ENCODE measurements around the gene SRPK3.

The SRPK3 gene

GRCh38 chrX:153824348-153824747 is 43.5 kb downstream of the SRPK3 start:
- no peak overlapping the region for H3K27ac ChIP-seq (ENCODE audit: insufficient read depth, low read depth, low read length, poor library complexity, severe bottlenecking)
- 89 to 90% methylated on average over 10 of the region's 10 CpGs for WGBS, 2 experiments
- H3K4me3 ChIP-seq (ENCODE audit: insufficient read depth, low read depth, low read length): no peak overlapping the region
- peaks cover 20% of the 10 kb centered on the region for H3K27me3 ChIP-seq (ENCODE audit: control insufficient read depth, insufficient read depth, low read length, poor library complexity, severe bottlenecking)
- H3K9me3 ChIP-seq (ENCODE audit: control insufficient read depth, low read length): no peaks in the 10 kb centered on the region
- peaks cover 9% of the 10 kb centered on the region for H3K4me1 ChIP-seq (ENCODE audit: control insufficient read depth, insufficient read depth, low read length)
- H3K36me3 ChIP-seq (ENCODE audit: control insufficient read depth, insufficient read depth, low read length): no peaks in the 10 kb centered on the region

DNA sequence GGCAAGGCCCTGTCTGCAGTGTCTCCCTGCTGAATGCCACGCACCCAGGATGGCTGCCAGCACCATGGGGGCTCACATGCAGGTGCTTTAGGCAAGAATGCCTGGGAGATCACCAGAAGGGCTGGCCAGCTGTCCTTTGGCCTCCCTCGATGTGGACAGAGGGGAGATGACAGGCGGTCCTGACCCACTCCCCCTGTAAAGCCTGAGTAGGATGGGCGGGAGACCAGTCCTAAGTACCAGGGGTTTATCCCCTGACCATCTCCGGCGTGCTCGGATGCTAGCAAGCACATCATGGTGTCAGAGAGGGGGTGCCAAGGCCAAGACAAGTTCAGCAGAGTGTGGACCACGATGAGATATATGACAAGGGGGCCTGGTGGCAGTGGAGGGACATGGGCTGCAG is 44.2 kb downstream of the SRPK3 start:
- Histone ChIP-seq H3K4me1 (ENCODE audit: control insufficient read depth, insufficient read depth, low read length) (peaks cover 3% of the 10 kb centered on the region), H3K27me3 (ENCODE audit: control insufficient read depth, insufficient read depth, low read length, poor library complexity, severe bottlenecking) (peaks cover 27% of the 10 kb centered on the region), H3K27ac (ENCODE audit: insufficient read depth, low read depth, low read length, poor library complexity, severe bottlenecking) (no peak overlapping the region), H3K36me3 (ENCODE audit: control insufficient read depth, insufficient read depth, low read length) (no peaks in the 10 kb centered on the region), H3K9me3 (ENCODE audit: control insufficient read depth, low read length) (no peaks in the 10 kb centered on the region), H3K4me3 (ENCODE audit: insufficient read depth, low read depth, low read length) (no peak overlapping the region)
- 84 to 88% methylated on average over 8 of the region's 8 CpGs for WGBS, 2 experiments

DNA sequence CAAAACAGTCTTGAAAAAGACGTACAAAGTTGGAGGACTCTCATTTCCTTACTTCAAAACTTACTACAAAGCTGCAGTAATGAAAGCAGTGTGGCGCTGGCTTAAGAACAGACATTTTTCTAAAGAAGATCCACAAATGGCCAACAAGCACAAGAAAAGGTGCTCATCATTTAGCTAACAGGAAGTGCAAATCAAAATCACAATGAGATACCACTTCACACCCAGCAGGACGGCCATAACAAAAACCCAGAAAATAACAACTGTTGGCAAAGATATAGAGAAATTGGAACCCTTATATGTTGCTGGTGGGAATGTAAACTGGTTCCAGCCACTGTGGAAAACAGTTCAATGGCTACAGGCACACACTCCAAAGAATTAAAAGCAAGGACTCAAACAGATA is 46.2 kb downstream of the SRPK3 start:
- Histone ChIP-seq H3K27me3 (ENCODE audit: control insufficient read depth, insufficient read depth, low read length, poor library complexity, severe bottlenecking) (peaks cover 40% of the 10 kb centered on the region), H3K27ac (ENCODE audit: insufficient read depth, low read depth, low read length, poor library complexity, severe bottlenecking) (no peak overlapping the region), H3K4me3 (ENCODE audit: insufficient read depth, low read depth, low read length) (no peak overlapping the region), H3K36me3 (ENCODE audit: control insufficient read depth, insufficient read depth, low read length) (no peaks in the 10 kb centered on the region), H3K9me3 (ENCODE audit: control insufficient read depth, low read length) (no peaks in the 10 kb centered on the region), H3K4me1 (ENCODE audit: control insufficient read depth, insufficient read depth, low read length) (peaks cover 3% of the 10 kb centered on the region)
- whole genome bisulfite sequencing, 2 experiments: 60 to 72% methylated on average over 2 of the region's 3 CpGs

DNA sequence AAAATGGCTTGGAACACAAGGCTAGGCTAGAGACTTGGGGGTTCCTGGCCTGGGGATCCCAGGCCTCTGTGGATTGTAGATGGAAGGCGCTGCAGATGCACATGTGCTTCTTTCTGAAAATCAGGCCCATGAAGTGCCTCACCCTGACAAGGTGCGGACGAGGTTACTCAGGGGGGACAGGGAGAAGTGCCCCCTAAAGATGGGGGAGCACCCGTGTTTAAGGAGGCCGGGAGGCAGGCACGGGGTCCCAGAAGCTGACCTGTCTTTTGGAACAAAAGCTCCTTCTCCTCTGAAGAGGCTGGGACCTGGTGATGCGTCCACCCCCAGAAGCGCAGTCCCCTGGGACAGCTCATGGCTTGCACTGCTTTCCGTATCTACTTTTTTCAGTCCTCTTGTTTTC is 47.1 kb downstream of the SRPK3 start:
- Histone ChIP-seq H3K9me3 (ENCODE audit: control insufficient read depth, low read length) (no peaks in the 10 kb centered on the region), H3K4me3 (ENCODE audit: insufficient read depth, low read depth, low read length) (no peak overlapping the region), H3K27me3 (ENCODE audit: control insufficient read depth, insufficient read depth, low read length, poor library complexity, severe bottlenecking) (peaks cover 41% of the 10 kb centered on the region), H3K27ac (ENCODE audit: insufficient read depth, low read depth, low read length, poor library complexity, severe bottlenecking) (no peak overlapping the region), H3K4me1 (ENCODE audit: control insufficient read depth, insufficient read depth, low read length) (peaks cover 3% of the 10 kb centered on the region), H3K36me3 (ENCODE audit: control insufficient read depth, insufficient read depth, low read length) (no peaks in the 10 kb centered on the region)
- 67 to 72% methylated on average over 9 of the region's 9 CpGs for WGBS, 2 experiments

- 8% methylated on average over 17 of the region's 17 CpGs for WGBS, 2 experiments
- no peak overlapping the region for H3K27ac ChIP-seq (ENCODE audit: insufficient read depth, low read depth, low read length, poor library complexity, severe bottlenecking)
- peaks cover 3% of the 10 kb centered on the region for H3K4me1 ChIP-seq (ENCODE audit: control insufficient read depth, insufficient read depth, low read length)
- no peaks in the 10 kb centered on the region for H3K9me3 ChIP-seq (ENCODE audit: control insufficient read depth, low read length)
- H3K4me3 ChIP-seq (ENCODE audit: insufficient read depth, low read depth, low read length): no peak overlapping the region
- peaks cover 41% of the 10 kb centered on the region for H3K27me3 ChIP-seq (ENCODE audit: control insufficient read depth, insufficient read depth, low read length, poor library complexity, severe bottlenecking)
- H3K36me3 ChIP-seq (ENCODE audit: control insufficient read depth, insufficient read depth, low read length): no peaks in the 10 kb centered on the region
Observed at GRCh38 chrX:153828308-153828707, 47.5 kb downstream of the SRPK3 start.

DNA sequence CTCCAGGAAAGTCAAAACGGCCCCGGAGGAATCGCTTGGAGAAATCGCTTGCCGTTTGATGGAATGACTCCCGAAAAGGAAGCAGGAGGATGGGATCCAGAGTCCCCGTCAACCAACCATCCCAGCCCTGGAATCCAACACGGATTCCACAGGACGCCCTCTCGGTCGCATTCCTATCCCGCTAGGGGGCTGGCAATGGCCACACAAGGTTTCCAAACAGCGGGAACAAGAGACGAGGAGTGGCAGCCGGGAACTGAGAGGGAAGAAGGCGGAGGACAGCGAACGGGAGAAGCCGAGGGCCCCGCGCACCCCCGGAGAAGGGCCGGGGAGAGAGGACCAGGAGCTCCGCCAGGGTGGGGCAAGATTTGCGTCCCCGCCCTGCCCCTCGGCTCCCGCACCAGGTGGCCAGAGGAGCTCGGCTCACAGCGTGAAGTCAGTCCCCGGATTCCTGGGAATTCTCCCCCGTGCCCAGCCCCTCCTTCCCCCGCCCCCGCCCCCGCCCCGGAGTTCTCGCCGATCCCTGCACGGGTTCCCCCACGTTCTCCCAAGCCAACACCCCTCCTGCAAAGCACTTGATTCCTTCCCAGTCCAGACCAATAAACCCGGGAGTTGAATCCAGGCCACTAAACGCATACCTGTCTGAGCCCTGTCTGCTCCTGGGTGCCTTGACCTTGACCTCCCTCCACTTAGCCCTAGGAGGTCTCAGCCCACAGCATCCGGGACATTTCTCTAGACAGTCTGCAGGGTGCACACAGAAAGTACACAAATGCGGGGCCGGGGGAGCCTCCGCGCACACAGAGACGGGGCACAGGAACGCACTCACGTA is 48.1 kb downstream of the SRPK3 start:
- 0 to 1% methylated on average over 48 to 50 of the region's 50 CpGs for WGBS, 2 experiments
- Histone ChIP-seq H3K4me3 (ENCODE audit: insufficient read depth, low read depth, low read length) (peak overlapping the region; percentile 45), H3K27ac (ENCODE audit: insufficient read depth, low read depth, low read length, poor library complexity, severe bottlenecking) (no peak overlapping the region), H3K4me1 (ENCODE audit: control insufficient read depth, insufficient read depth, low read length) (peaks cover 3% of the 10 kb centered on the region), H3K36me3 (ENCODE audit: control insufficient read depth, insufficient read depth, low read length) (no peaks in the 10 kb centered on the region), H3K27me3 (ENCODE audit: control insufficient read depth, insufficient read depth, low read length, poor library complexity, severe bottlenecking) (peaks cover 41% of the 10 kb centered on the region), H3K9me3 (ENCODE audit: control insufficient read depth, low read length) (no peaks in the 10 kb centered on the region)

- WGBS, 2 experiments: 1% methylated on average over 27 of the region's 27 CpGs
- Histone ChIP-seq H3K27me3 (ENCODE audit: control insufficient read depth, insufficient read depth, low read length, poor library complexity, severe bottlenecking) (peaks cover 41% of the 10 kb centered on the region), H3K9me3 (ENCODE audit: control insufficient read depth, low read length) (no peaks in the 10 kb centered on the region), H3K27ac (ENCODE audit: insufficient read depth, low read depth, low read length, poor library complexity, severe bottlenecking) (no peak overlapping the region), H3K4me1 (ENCODE audit: control insufficient read depth, insufficient read depth, low read length) (peaks cover 3% of the 10 kb centered on the region), H3K36me3 (ENCODE audit: control insufficient read depth, insufficient read depth, low read length) (no peaks in the 10 kb centered on the region), H3K4me3 (ENCODE audit: insufficient read depth, low read depth, low read length) (peak overlapping the region; percentile 45)
Observed at GRCh38 chrX:153829549-153829798, 48.6 kb downstream of the SRPK3 start.

- Histone ChIP-seq H3K4me1 (ENCODE audit: control insufficient read depth, insufficient read depth, low read length) (peaks cover 3% of the 10 kb centered on the region), H3K9me3 (ENCODE audit: control insufficient read depth, low read length) (no peaks in the 10 kb centered on the region), H3K4me3 (ENCODE audit: insufficient read depth, low read depth, low read length) (peak within 1 kb of the TSS; percentile 45), H3K27me3 (ENCODE audit: control insufficient read depth, insufficient read depth, low read length, poor library complexity, severe bottlenecking) (peaks cover 41% of the 10 kb centered on the region), H3K36me3 (ENCODE audit: control insufficient read depth, insufficient read depth, low read length) (no peaks in the 10 kb centered on the region), H3K27ac (ENCODE audit: insufficient read depth, low read depth, low read length, poor library complexity, severe bottlenecking) (no peak within 1 kb of the TSS)
- WGBS, 2 experiments: 0% methylated on average over 91 to 97 of the region's 97 CpGs
Observed at GRCh38 chrX:153829799-153830639, 49.2 kb downstream of the SRPK3 start, which contains the start of gene PDZD4. Gene PDZD4 (minus strand): TSS chrX:153830544. CDS start chrX:153830298, 246 bp downstream.

GRCh38 chrX:153830640-153831428 is 50.0 kb downstream of the SRPK3 start:
- Histone ChIP-seq H3K27ac (ENCODE audit: insufficient read depth, low read depth, low read length, poor library complexity, severe bottlenecking) (no peak overlapping the region), H3K36me3 (ENCODE audit: control insufficient read depth, insufficient read depth, low read length) (no peaks in the 10 kb centered on the region), H3K27me3 (ENCODE audit: control insufficient read depth, insufficient read depth, low read length, poor library complexity, severe bottlenecking) (peaks cover 41% of the 10 kb centered on the region), H3K4me1 (ENCODE audit: control insufficient read depth, insufficient read depth, low read length) (peaks cover 3% of the 10 kb centered on the region), H3K9me3 (ENCODE audit: control insufficient read depth, low read length) (no peaks in the 10 kb centered on the region), H3K4me3 (ENCODE audit: insufficient read depth, low read depth, low read length) (peak overlapping the region; percentile 27)
- WGBS, 2 experiments: 1% methylated on average over 98 to 101 of the region's 102 CpGs
